CD14-positive monocyte (primary cell): ENCODE results near the gene IGF2. TPM values are rescaled to one million over a fixed set of nuclear protein-coding genes. Genes with fewer than 3 reads are reported as not detected.

Experiments used
- DNase-seq, 3 donors: peaks; one replicate each; pipeline ENCODE4 v3.0.0-alpha.2; 2011 to 2022
- H2AFZ ChIP-seq: 2 replicates; pipeline ENCODE4 v1.6.0; 2012; ENCODE audit warnings: mild to moderate bottlenecking, low read depth, low read length, inconsistent platforms; ENCODE audit not compliant: insufficient read depth, poor library complexity, severe bottlenecking
- H3K27ac ChIP-seq, 2 donors: 1 replicate in 1 of 2; 2 replicates in 1 of 2; pipeline ENCODE4 v1.5.1; 2012 to 2013; ENCODE audit warnings: low read length in 2 of 2, control low read depth in 1 of 2, inconsistent platforms in 1 of 2, low read depth in 1 of 2, mild to moderate bottlenecking in 1 of 2
- H3K27me3 ChIP-seq, 2 donors: one replicate each; pipeline versions ENCODE4 v1.6.0 to v1.6.1; 2011 to 2013; ENCODE audit warnings: low read length in 2 of 2; ENCODE audit not compliant: control insufficient read depth in 2 of 2, insufficient read depth in 2 of 2
- H3K36me3 ChIP-seq, 2 donors: replicated peaks in 1 of 2; 1 replicate in 1 of 2; 2 replicates in 1 of 2; pipeline versions ENCODE4 v1.5.1 to v1.6.1; 2012 to 2013; ENCODE audit warnings: low read length in 2 of 2, control low read depth in 1 of 2, inconsistent platforms in 1 of 2, mild to moderate bottlenecking in 1 of 2; ENCODE audit not compliant: insufficient read depth in 2 of 2, control insufficient read depth in 1 of 2
- H3K4me1 ChIP-seq, 2 donors: 1 replicate in 1 of 2; 2 replicates in 1 of 2; pipeline versions ENCODE4 v1.5.1 to v1.6.1; 2012 to 2013; ENCODE audit warnings: low read length in 2 of 2, control low read depth in 1 of 2, inconsistent platforms in 1 of 2, mild to moderate bottlenecking in 1 of 2, moderate library complexity in 1 of 2; ENCODE audit not compliant: insufficient read depth in 2 of 2, control insufficient read depth in 1 of 2
- H3K4me2 ChIP-seq: replicated peaks from 2 replicates; pipeline ENCODE3; 2012; ENCODE audit warnings: low read length, moderate library complexity, mild to moderate bottlenecking; ENCODE audit not compliant: poor library complexity, severe bottlenecking; ENCODE audit errors: extremely low read depth
- H3K4me3 ChIP-seq, 3 experiments: fragments of 200-600 bp in 1 of 3; sonication (generic) in 1 of 3; replicated peaks in 1 of 3; 1 replicate in 2 of 3; 2 replicates in 1 of 3; pipeline ENCODE4 v1.5.1; 2011 to 2013; ENCODE audit warnings: low read length in 3 of 3, mild to moderate bottlenecking in 3 of 3, control low read depth in 2 of 3, low read depth in 2 of 3, inconsistent platforms in 1 of 3, moderate library complexity in 1 of 3
- H3K79me2 ChIP-seq: 2 replicates; pipeline ENCODE4 v1.6.0; 2012; ENCODE audit warnings: mild to moderate bottlenecking, control low read depth, inconsistent platforms, low read length, moderate library complexity; ENCODE audit not compliant: insufficient read depth
- H3K9ac ChIP-seq: 2 replicates; pipeline ENCODE4 v1.6.0; 2017; ENCODE audit warnings: low read length, mild to moderate bottlenecking; ENCODE audit not compliant: insufficient read depth, poor library complexity, severe bottlenecking
- H3K9me3 ChIP-seq, 2 donors: replicated peaks in 1 of 2; 1 replicate in 1 of 2; 2 replicates in 1 of 2; pipeline versions ENCODE4 v1.5.1 to v1.6.1; 2012 to 2013; ENCODE audit warnings: low read length in 2 of 2, control low read depth in 1 of 2; ENCODE audit not compliant: control insufficient read depth in 1 of 2, insufficient read depth in 1 of 2
- H4K20me1 ChIP-seq: 2 replicates; pipeline ENCODE4 v1.6.0; 2012; ENCODE audit warnings: mild to moderate bottlenecking, low read length, control low read depth, moderate library complexity; ENCODE audit not compliant: insufficient read depth
- H3K27ac Mint-ChIP-seq, 7 donors: one replicate each; pipeline ENCODE4 v1.8.0; 2020; ENCODE audit warnings: mild to moderate bottlenecking in 7 of 7, mixed read lengths in 7 of 7, moderate library complexity in 6 of 7, inconsistent platforms in 2 of 7
- H3K27me3 Mint-ChIP-seq, 3 donors: one replicate each; pipeline ENCODE4 v1.8.0; 2021 to 2022; ENCODE audit warnings: low read depth in 3 of 3, mild to moderate bottlenecking in 3 of 3, mixed read lengths in 3 of 3, moderate library complexity in 3 of 3, inconsistent platforms in 1 of 3
- H3K36me3 Mint-ChIP-seq, 2 donors: one replicate each; pipeline ENCODE4 v1.8.0; 2020; ENCODE audit warnings: mixed read lengths in 2 of 2, inconsistent platforms in 1 of 2, mild to moderate bottlenecking in 1 of 2
- H3K4me1 Mint-ChIP-seq: one replicate; pipeline ENCODE4 v1.8.0; 2020; ENCODE audit warnings: mild to moderate bottlenecking, mixed read lengths
- H3K4me3 Mint-ChIP-seq, 2 donors: one replicate each; pipeline ENCODE4 v1.8.0; 2020; ENCODE audit warnings: mild to moderate bottlenecking in 2 of 2, mixed read lengths in 2 of 2, moderate library complexity in 1 of 2
- H3K9me3 Mint-ChIP-seq, 7 donors: one replicate each; pipeline ENCODE4 v1.8.0; 2020 to 2022; ENCODE audit warnings: mixed read lengths in 7 of 7, mild to moderate bottlenecking in 6 of 7, moderate library complexity in 6 of 7, inconsistent platforms in 2 of 7
- WGBS: methylation state at CpG from one replicate; pipeline ENCODE4 v1.1.5; 2013; ENCODE audit warnings: missing lambda C conversion rate; ENCODE audit not compliant: insufficient coverage; 5-methylcytosine and 5-hydroxymethylcytosine counted together
- intact Hi-C, 2 donors: fragments of 100-400 bp; cut with micrococcal nuclease; formaldehyde crosslinking; loops; one replicate each; pipeline versions ENCODE4 v1.15.0 to v1.15.1; 2023
- polyA plus RNA-seq, 3 donors: library from polyadenylated mRNA; depleted of rRNA in 1 of 3; unstranded in 2 of 3; stranded (reverse) in 1 of 3; fragments of 300-500 nt in 2 of 3; fragments of >200 nt in 1 of 3; fragmentation: Illumina TruSeq in 2 of 3; gene quantifications; 1 replicate in 2 of 3; 2 replicates in 1 of 3; pipeline ENCODE4 v1.2.3, GENCODE V29; 2012 to 2021
- TF ChIP-seq, protein P1 (sequence below): fragments of 200-600 bp; IDR thresholded peaks from one replicate; pipeline ENCODE4 v1.8.0; 2022; ENCODE audit warnings: antibody characterized with exemption, mild to moderate bottlenecking

Gene IGF2
- polyA plus RNA-seq, 3 donors = not detected

DNA sequence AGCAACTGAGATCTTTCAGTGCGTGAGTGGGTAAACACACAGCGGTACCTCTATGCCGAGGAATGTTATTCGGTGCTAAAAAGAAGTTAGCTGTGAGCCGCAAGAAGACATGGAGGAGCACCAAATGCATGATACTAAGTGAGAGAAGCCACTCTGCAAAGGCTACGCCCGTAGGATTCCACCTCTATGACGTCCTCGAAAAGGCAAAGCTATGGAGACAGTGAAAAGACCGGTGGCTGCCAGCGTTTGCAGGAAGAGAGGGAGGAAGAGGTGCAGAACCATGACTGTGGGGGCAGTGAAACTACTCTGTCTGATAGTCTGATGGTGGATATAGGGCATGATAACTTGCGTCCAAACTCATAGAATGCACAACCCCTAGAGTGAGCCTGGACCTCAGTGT lies 28.7 kb downstream of the IGF2 start:
- H3K27ac Mint-ChIP-seq = no peak overlapping the region

GRCh38 chr11:2109541-2110019 lies 29.6 kb downstream of the IGF2 start:
- Histone ChIP-seq H3K27ac (no peak overlapping the region), H3K9ac (no peak overlapping the region), H3K36me3 (no peaks in the 10 kb centered on the region), H3K27me3 (peaks cover 0 to 4% of the 10 kb centered on the region in 2 donors), H3K4me1 (no peaks in the 10 kb centered on the region), H3K79me2 (no peaks in the 10 kb centered on the region), H3K4me2 (no peak overlapping the region), H3K4me3 (no peak overlapping the region), H4K20me1 (no peaks in the 10 kb centered on the region), H2AFZ (no peak overlapping the region), H3K9me3 (no peaks in the 10 kb centered on the region)
- TF ChIP-seq, protein P1, sequence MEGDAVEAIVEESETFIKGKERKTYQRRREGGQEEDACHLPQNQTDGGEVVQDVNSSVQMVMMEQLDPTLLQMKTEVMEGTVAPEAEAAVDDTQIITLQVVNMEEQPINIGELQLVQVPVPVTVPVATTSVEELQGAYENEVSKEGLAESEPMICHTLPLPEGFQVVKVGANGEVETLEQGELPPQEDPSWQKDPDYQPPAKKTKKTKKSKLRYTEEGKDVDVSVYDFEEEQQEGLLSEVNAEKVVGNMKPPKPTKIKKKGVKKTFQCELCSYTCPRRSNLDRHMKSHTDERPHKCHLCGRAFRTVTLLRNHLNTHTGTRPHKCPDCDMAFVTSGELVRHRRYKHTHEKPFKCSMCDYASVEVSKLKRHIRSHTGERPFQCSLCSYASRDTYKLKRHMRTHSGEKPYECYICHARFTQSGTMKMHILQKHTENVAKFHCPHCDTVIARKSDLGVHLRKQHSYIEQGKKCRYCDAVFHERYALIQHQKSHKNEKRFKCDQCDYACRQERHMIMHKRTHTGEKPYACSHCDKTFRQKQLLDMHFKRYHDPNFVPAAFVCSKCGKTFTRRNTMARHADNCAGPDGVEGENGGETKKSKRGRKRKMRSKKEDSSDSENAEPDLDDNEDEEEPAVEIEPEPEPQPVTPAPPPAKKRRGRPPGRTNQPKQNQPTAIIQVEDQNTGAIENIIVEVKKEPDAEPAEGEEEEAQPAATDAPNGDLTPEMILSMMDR = no peak
- H3K36me3 Mint-ChIP-seq = no peaks in the 10 kb centered on the region
- H3K27ac Mint-ChIP-seq = no peak overlapping the region
- no peaks in the 10 kb centered on the region for H3K4me1 Mint-ChIP-seq
- intact Hi-C loops = no loop called here
- H3K4me3 Mint-ChIP-seq = no peak overlapping the region
- peaks cover 0 to 5% (median 2%) of the 10 kb centered on the region in 7 donors for H3K9me3 Mint-ChIP-seq
- no peak for DNase-seq
- WGBS = 6% methylated on average over 13 of the region's 14 CpGs
- H3K27me3 Mint-ChIP-seq = peaks cover 11 to 20% (median 14%) of the 10 kb centered on the region in 3 donors

More for the DNA sequence above, 28.7 kb downstream of the IGF2 start:
- Histone ChIP-seq H3K79me2 (no peaks in the 10 kb centered on the region), H3K4me2 (no peak overlapping the region), H3K27ac (no peak overlapping the region), H3K27me3 (peaks cover 0 to 4% of the 10 kb centered on the region in 2 donors), H2AFZ (no peak overlapping the region), H3K9me3 (peaks cover 0 to 3% of the 10 kb centered on the region in 2 donors), H4K20me1 (no peaks in the 10 kb centered on the region), H3K36me3 (no peaks in the 10 kb centered on the region), H3K4me1 (no peaks in the 10 kb centered on the region), H3K4me3 (no peak overlapping the region), H3K9ac (no peak overlapping the region)
- WGBS = 79% methylated on average over 12 of the region's 12 CpGs
- intact Hi-C loops = no loop called here
- H3K4me3 Mint-ChIP-seq = no peak overlapping the region
- H3K27me3 Mint-ChIP-seq = peaks cover 11 to 20% (median 14%) of the 10 kb centered on the region in 3 donors
- no peaks in the 10 kb centered on the region for H3K36me3 Mint-ChIP-seq
- no peak for DNase-seq
- peaks cover 0 to 9% (median 2%) of the 10 kb centered on the region in 7 donors for H3K9me3 Mint-ChIP-seq
- no peaks in the 10 kb centered on the region for H3K4me1 Mint-ChIP-seq
- TF ChIP-seq, protein P1 = no peak
